HG02852 (cell line): Measurements from ENCODE around the gene MAN2A2.
"Not testable (repeated sequence)": the region's sequence is repeated elsewhere in the genome, so short reads cannot be mapped to it uniquely, and the experiment has no call there.

Experiments used
- ATAC-seq: cut with Tn5 transposase; IDR thresholded peaks from one replicate; pipeline ENCODE4 v1.9.1; 2021; ENCODE audit warnings: mild to moderate bottlenecking, moderate library complexity; ENCODE audit not compliant: unreplicated experiment

The MAN2A2 gene

DNA sequence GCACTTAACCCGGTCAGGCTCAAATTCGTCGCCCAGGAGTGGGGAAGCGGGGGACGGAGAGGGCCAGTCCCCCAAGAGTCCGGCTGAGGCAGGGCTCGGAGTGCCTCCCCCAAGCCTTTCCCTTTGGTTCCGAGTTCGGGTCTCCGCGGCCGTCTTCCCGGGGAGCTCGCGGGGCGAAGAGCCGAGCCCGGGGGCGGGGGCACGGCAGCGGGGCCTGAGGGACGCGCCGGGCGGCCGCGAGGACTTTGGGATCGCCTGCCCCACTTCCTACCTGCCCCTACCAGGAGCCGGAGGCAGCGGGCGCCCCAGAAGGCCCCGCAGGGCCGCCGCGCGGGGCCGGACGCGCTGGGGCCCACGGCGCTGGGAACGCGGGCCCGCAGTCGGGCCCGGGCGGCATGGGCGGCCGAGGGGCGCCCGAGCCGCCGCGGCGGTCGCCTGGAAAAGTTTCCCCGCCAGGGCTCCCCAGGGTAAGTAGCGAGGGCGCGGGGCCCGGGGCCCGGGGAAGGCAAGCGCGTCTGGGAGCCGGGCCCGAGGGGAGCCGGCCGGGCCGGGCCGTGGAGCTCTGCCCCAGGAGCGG, 31.9 kb upstream of the MAN2A2 start:
- no peak for ATAC-seq

GRCh38 chr15:90871716-90872485, 31.2 kb upstream of the MAN2A2 start:
- ATAC-seq: no peak

DNA sequence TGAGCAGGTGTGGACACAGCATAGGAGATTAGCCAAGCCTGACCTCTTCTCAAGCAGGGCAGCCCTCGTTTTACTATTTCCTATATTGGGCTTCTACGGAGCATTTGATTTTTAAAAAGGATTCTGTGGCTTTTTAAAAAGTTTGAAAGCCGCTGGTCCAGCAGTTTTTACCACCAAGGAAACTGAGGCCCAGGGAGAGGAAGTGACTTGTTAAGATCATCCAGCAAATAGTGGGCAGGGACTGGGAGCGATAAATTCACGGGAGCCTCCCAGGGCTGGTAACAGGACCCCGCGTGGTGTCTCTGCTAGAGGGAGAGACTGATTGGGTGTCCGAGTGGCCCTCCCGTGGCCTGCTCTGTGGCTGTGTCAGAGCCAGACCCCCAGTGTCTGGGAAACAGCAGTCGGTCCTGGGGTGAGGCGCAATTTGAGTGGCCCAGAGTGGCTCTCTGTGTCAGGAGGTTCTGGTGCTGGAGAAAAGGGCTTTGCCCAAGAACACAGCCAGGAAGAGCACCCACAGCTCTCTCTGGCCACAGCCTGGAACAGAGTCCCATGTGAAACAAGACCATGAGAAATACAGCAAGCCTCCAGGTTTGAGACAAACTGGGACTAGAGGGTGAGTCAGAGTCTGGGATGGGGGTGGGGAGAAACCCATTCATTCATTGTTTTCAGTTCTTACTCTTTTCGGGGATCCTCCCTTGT, 30.5 kb upstream of the MAN2A2 start:
- ATAC-seq: no peak

GRCh38 chr15:90873488-90873997, 29.6 kb upstream of the MAN2A2 start:
- ATAC-seq: no peak

- ATAC-seq: no peak
These were observed 29.0 kb upstream of the MAN2A2 start for GRCh38 chr15:90873998-90874605.

GRCh38 chr15:90874986-90875385, 28.1 kb upstream of the MAN2A2 start:
- not testable (repeated sequence) for ATAC-seq

- no peak for ATAC-seq
These were observed 27.5 kb upstream of the MAN2A2 start for GRCh38 chr15:90875549-90875981.

DNA sequence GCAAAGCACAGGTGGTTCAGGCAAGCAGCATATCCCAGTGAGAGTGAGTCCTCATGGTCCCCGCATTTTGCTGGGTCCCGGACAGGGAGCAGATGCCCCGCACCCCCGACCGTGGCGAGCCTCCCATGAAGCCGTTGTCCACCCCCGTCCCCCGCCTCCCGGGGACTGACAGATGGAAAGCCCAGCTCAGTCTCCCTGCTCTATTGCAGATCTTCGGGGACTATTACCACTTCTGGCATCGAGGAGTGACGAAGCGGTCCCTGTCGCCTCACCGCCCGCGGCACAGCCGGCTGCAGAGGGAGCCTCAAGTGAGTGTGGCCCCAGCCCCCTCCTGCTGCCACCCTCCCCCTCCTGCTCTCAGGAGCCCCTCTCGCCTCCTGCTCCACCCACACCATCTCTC, 27.1 kb upstream of the MAN2A2 start:
- no peak for ATAC-seq

- no peak for ATAC-seq
These were observed 26.5 kb upstream of the MAN2A2 start for GRCh38 chr15:90876512-90877170.

- no peak for ATAC-seq
These were observed 25.8 kb upstream of the MAN2A2 start for GRCh38 chr15:90877315-90877714.

- ATAC-seq: no peak
These were observed 25.1 kb upstream of the MAN2A2 start for GRCh38 chr15:90877996-90878395.

DNA sequence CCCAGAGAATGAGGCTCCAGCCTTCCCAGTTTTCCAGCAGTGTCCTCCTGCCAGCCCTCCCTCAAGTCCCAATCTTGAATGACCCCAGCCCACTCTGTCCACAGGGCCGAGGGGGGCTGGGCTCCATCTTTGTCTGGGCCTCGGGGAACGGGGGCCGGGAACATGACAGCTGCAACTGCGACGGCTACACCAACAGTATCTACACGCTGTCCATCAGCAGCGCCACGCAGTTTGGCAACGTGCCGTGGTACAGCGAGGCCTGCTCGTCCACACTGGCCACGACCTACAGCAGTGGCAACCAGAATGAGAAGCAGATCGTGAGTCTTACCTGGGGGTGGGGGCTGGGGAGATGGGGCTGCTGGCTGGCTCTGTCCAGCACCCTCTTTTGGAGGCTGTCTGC, 24.4 kb upstream of the MAN2A2 start:
- ATAC-seq: no peak

DNA sequence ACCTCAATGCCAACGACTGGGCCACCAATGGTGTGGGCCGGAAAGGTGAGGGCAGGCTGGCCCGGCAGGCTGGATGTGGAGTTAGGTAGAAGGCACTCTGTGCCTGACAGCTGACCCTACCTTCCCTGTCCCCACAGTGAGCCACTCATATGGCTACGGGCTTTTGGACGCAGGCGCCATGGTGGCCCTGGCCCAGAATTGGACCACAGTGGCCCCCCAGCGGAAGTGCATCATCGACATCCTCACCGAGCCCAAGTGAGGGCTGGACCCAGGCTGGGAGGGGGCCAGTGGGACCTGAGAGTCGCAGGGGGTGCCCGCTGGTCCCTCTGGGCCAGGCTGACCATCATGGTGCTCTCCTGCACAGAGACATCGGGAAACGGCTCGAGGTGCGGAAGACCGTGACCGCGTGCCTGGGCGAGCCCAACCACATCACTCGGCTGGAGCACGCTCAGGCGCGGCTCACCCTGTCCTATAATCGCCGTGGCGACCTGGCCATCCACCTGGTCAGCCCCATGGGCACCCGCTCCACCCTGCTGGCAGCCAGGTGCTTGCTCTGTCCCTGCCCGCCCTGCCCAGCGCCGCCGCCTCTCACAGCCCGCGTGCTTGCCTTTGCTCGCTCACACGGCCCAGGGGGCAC, 23.3 kb upstream of the MAN2A2 start:
- no peak for ATAC-seq

DNA sequence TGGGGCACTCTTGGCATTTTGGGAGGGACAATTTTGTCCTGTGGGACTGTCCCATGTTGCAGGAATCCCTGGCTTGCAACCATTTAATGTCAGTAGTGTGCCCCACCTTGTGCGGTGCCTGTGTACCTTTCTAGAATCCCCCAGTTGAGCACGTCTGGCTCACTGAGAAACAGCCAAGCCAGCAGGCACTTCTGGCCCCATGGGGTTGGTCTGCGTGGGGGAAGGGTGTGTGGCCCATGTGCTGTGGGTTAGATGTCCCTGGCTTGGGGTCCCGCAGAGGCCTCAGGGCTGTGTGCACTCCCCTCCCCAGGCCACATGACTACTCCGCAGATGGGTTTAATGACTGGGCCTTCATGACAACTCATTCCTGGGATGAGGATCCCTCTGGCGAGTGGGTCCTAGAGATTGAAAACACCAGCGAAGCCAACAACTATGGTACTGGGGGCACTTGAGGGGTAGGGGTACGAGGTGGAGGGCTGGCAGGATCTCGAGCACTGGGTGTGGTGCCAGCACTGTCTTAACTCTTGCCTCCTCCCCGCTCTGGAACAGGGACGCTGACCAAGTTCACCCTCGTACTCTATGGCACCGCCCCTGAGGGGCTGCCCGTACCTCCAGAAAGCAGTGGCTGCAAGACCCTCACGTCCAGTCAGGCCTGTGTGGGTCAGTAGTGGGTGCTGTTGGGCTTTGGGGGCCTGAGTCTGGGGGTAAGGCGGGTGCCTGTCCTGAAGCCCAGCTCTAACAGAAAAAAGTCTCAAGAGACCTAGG, 22.5 kb upstream of the MAN2A2 start:
- no peak for ATAC-seq

- no peak for ATAC-seq
These were observed 21.7 kb upstream of the MAN2A2 start for GRCh38 chr15:90881181-90881977.

DNA sequence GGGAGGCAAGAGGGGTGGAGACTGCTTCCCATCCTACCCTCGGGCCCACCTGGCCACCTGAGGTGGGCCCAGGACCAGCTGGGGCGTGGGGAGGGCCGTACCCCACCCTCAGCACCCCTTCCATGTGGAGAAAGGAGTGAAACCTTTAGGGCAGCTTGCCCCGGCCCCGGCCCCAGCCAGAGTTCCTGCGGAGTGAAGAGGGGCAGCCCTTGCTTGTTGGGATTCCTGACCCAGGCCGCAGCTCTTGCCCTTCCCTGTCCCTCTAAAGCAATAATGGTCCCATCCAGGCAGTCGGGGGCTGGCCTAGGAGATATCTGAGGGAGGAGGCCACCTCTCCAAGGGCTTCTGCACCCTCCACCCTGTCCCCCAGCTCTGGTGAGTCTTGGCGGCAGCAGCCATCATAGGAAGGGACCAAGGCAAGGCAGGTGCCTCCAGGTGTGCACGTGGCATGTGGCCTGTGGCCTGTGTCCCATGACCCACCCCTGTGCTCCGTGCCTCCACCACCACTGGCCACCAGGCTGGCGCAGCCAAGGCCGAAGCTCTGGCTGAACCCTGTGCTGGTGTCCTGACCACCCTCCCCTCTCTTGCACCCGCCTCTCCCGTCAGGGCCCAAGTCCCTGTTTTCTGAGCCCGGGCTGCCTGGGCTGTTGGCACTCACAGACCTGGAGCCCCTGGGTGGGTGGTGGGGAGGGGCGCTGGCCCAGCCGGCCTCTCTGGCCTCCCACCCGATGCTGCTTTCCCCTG, 21.0 kb upstream of the MAN2A2 start:
- ATAC-seq: no peak

GRCh38 chr15:90882781-90883525, 20.1 kb upstream of the MAN2A2 start:
- no peak for ATAC-seq
